Hematopoietic multipotent progenitor cell treated with erythropoietin and hydrocortisone succinate and interleukin-3 and kit ligand, for 4 days (in vitro differentiated cells): ENCODE results near the gene EVC2.

Experiments
- DNase-seq: peaks from one replicate; pipeline ENCODE4 v3.0.0-alpha.2; 2015

Gene EVC2

DNA sequence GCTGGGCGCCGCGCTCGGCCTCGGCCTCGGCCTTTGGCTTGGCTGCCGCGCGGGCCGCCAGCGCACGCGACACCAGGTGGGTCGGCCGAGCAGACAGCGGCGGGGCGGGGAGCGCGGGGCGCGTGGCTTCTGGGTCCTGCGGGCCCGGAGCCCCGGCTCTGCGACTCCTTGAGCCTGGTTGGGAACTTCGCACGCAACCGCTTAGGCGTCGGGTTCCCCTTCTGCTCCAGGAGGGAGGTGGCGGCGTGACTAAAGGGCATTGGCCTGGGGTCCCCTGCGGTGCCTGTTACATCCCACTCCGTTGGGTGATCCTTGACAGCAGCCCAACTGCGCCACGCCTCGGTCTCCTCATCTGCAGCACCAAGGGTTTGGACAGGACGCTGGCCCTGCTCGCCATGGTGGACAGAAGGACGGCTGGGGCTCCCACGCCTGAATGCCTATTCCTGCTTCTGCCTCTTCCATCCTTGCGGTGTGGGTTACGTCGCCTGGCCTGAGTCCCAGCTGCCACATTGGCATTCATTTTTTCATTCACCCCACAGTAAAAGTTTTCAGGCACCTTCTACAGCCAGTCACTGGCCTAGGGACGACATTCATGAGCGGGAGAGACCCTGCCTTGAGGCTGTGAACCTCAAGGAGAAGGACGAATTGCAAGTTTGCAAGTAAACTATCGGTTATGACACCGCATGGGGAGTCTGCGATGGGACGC is 3.3 kb upstream of the EVC2 start:
- DNase-seq, result peak; percentile 37

DNA sequence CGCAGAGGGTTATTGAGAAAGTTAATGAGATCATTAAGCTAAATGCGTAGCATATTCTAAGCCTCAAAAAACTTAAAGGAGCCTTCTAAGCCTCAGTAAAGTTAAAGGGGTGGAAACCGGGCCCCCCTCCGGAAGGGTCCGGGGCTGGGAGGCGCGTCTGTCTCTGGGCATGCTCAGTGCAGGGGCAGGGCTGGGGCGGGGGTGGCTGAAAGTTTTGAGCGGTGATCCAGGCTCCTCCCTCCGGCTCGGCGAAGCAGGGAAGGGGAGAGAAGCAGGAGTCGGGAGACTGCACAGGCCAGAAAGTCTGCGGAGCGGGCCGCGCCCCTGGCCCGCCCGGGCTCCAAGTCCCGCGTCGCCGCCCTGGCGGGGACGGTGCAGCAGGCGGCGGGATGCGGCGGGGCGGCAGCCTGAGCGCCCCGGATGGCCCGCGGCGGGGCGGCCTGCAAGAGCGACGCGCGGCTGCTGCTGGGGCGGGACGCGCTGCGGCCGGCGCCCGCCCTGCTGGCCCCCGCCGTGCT is 2.7 kb upstream of the EVC2 start, which contains the start of gene EVC:
TSS of gene EVC (plus strand) at position 241 of the 518 bp plus-strand sequence. CDS start at position 421, 180 bp downstream.
- peak; percentile 52 for DNase-seq

GRCh38 chr4:5710065-5710960 is 2.0 kb upstream of the EVC2 start:
- DNase-seq, result peak; percentile 25

DNA sequence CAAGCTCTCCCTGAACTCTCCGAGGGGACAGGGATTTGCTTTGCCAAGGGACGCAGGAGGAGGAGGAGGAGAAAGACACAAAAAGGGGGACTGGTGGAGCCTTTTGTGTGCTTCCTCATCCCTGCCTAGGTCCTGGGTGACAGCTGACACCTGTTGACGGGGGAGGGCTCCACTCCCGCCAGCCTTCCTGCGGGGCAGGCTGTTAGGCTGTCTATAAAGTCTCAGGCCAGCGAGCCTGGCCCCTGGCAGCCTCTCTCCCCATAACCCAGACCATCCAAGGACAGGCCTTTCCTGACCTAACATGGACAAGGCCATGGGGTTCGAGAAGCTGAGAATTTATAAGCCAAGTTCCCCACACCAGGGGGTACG is 832 bp upstream of the EVC2 start:
- no peak for DNase-seq

- DNase-seq, result no peak
Measured at GRCh38 chr4:5707778-5708448, 446 bp downstream of the EVC2 start.

DNA sequence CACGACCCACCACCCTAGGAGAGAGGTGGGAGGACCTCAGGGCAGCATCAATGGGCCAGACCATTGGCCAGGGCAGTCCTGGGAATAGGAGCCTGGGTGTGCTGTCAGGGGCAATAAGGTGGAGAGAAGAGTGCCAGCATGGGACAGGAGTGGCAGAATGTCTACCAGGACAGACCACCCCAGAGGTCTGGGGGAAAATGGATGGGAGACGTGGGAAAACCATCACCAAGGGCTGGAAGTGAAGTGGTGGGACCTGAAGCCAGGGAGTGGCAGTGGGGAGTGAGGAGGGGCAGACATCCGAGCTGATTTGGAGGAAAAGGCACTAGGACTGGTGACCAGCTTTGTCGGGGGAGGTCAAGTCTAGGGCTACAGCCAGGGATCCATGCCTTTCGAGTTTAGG is 993 bp downstream of the EVC2 start:
- no peak for DNase-seq

DNA sequence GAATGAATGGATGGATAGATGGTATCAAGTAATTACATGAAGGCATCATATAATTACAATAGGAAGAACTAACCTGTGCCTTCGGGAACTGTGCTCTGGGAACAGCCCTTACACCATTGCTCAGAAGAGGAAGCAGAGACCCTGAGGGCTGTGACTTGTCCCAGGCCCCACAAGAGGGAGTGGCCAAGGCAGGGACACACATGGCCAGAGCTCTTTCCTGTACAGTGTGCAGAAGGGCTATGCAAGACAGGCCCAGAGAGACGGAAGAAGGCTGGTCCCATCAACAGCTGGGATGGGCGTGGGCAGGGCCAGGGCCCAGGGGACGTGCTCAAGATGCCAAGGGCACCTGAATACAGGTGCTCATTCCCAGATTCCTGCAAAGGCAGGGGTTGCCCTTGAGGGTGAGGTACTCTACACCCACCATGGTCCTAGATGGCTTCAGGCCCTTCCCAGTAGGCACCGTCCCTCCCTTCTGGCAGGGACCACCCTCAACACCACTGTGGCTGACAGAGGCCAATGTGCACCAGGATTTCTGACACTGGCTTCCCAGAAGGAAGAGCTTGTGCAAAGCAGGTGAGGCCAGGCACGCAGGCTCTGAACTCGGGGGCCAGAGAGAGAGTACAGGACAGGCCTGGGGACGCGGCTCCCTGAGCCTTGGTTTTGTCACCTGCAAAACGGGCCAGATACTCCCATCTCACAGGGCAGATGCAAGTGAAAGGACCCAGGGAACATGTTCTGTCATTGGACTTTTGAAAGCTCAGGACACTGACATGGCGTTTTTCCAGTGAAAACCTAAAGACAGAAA is 1.7 kb downstream of the EVC2 start:
- no peak for DNase-seq

- DNase-seq, result peak; percentile 46
Measured at GRCh38 chr4:5705647-5706320, 2.6 kb downstream of the EVC2 start.

DNA sequence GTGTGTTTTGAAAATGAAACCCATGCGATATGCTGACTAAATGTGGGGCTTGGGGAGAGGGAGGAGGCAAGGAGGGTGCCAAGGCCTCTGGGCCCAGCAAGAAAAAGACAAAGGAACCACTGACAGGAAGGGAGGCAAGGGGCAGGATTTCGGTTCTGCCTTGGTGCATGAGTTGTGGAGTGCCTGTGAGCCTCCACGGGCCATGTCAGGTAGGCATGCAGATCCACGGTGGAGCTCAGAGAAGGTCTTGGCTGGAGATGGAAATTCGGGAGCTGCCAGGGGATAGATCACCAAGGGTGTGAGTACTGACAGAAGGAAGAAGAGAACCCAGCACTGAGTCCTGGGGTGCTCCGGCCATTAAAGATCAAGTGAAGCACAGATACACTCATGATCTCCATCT is 4.1 kb downstream of the EVC2 start:
- no peak for DNase-seq

GRCh38 chr4:5703831-5704230 is 4.5 kb downstream of the EVC2 start:
- DNase-seq, result no peak

DNA sequence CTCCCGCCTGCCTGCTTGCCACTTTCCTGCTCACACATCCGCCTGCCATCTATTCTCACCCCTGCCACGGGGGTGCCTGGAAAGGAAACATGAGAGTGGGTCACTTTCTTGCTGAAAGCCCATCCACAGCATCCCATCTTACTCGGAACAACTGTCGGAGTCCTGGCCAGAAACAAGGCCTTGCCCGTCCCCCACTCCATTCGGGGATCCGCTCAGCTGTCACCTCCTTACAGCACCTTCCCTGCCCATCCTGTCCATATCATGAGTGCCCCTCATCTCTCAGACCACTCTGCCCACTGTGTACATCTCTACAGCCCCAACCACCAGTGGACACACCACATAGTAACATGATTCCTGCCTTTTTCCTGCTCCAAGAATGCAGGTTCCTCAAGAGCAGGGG is 6.4 kb downstream of the EVC2 start:
- DNase-seq, result no peak

DNA sequence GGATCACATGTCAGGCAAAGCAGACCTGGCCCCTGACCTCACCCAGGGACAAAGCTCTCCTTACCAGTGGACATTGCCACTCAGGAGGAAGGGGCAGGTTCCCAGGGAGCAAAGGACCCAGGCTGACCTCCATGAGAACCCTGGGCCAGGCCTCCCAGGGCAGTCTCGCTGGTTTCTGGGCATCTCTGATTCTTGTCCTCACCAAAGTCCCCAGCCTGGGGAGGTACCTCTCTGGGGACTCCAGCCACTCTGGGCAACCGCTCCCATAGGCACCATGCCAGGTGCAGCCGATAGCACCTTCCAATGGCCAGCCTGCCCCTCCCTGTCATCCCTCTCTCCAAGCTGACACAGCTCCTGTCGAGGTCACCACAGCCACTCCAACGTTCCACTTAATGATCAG is 7.9 kb downstream of the EVC2 start:
- no peak for DNase-seq

DNA sequence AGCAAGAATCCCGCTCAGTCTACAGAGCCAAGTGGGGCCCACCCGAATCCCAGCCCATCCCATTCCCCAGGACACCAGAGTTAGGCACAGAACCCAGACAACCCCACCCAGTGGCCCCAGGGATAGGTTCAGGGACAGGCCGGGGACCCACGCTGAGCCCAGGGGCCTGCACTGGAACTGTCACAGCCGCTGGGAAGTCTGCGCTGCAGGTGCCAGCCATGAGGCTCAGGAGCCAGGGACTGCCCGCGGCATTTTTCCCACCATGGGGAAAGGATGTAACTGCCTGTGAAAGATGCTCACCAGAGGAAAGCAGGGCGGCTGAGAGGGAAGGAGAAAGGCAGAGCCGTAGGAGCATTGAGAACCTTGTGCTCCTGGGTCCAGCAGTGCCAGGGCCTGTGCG is 12.0 kb downstream of the EVC2 start:
- no peak for DNase-seq

- no peak for DNase-seq
Measured at GRCh38 chr4:5693871-5694270, 14.5 kb downstream of the EVC2 start.

- DNase-seq, result no peak
Measured at GRCh38 chr4:5691491-5692132, 16.7 kb downstream of the EVC2 start.

GRCh38 chr4:5689065-5689464 is 19.3 kb downstream of the EVC2 start:
- no peak for DNase-seq

DNA sequence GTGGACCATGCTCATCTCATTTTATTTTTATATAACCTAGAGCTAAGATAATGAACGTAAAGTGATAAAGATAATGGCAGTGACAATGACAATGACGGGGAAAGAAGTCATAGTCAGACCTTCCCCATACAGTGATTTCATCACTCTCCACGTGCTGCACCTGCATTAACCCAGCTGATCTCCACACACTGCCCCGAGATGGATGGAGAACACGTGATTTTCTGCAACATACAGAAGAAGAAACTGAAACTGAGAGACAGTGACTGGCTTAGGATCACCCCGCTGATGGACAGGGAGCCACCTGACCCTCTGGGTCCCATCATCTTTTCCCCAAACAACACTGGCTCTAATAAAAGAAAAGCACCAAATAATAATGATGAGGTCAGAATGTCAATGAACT is 22.0 kb downstream of the EVC2 start:
- DNase-seq, result no peak

- no peak for DNase-seq
Measured at GRCh38 chr4:5685296-5685695, 23.1 kb downstream of the EVC2 start.

- DNase-seq, result peak; percentile 28
Measured at GRCh38 chr4:5683566-5683965, 24.8 kb downstream of the EVC2 start.

DNA sequence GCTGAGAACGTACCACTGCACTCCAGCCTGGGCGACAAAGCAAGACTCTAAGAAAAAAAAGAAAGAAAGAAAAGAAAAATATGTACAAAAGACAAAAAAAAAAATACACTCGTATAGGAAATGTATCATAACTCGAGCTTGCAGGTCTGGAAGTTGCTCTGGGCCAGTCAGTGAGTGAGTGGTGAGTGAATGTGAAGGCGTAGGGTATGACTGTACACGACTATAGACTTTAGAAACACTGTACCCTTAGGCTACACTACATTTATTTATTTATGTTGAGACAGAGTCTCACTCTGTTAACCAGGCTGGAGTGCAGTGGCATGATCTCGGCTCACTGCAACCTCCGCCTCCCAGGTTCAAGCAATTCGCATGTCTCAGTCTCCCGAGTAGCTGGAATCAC is 29.4 kb downstream of the EVC2 start:
- no peak for DNase-seq

GRCh38 chr4:5676763-5677162 is 31.6 kb downstream of the EVC2 start:
- no peak for DNase-seq

DNA sequence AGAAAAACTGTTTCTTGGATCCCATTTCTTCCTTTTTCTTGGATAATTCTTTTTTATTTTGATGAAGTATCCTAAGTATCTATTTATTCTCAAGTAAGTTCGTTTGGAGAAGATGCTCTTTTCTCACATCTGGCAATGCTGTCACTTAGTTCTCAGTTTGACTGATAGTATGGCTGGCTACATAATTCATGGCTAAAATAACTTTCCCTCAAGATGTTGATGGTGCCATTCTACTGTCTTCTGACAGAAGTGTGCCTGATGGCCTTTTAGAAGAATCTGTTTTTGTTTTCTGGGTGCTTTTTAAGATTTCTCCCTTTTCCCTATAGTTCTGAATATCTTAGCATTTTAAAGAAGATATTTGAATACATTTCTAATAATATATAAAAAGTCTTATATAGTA is 41.6 kb downstream of the EVC2 start:
- no peak for DNase-seq
